Parathyroid adenoma (tissue), 2 donors: Measurements from ENCODE around the gene SIGMAR1.

Source experiments
- H2AFZ ChIP-seq: fragments of 300-600 bp; sonication (generic); one replicate; pipeline ENCODE4 v1.7.0; 2017; ENCODE audit warnings: antibody characterized with exemption, mild to moderate bottlenecking
- H3K27ac ChIP-seq: fragments of 300-600 bp; sonication (generic); one replicate; pipeline ENCODE4 v1.7.0; 2017
- H3K27me3 ChIP-seq: fragments of 300-600 bp; sonication (generic); one replicate; pipeline ENCODE4 v1.7.0; 2017; ENCODE audit warnings: low read length; ENCODE audit not compliant: control insufficient read depth, insufficient read depth
- H3K36me3 ChIP-seq: fragments of 300-600 bp; sonication (generic); one replicate; pipeline ENCODE4 v1.7.0; 2017; ENCODE audit warnings: low read length; ENCODE audit not compliant: control insufficient read depth, insufficient read depth
- H3K4me1 ChIP-seq: fragments of 300-600 bp; sonication (generic); one replicate; pipeline ENCODE4 v1.7.0; 2017; ENCODE audit warnings: control low read depth
- H3K4me2 ChIP-seq: fragments of 300-600 bp; sonication (generic); one replicate; pipeline ENCODE4 v1.7.0; 2017; ENCODE audit warnings: low read length
- H3K4me3 ChIP-seq: fragments of 300-600 bp; sonication (generic); one replicate; pipeline ENCODE4 v1.7.0; 2017; ENCODE audit warnings: low read depth, low read length
- H3K79me2 ChIP-seq: fragments of 300-600 bp; sonication (generic); one replicate; pipeline ENCODE4 v1.7.0; 2017; ENCODE audit warnings: control low read depth
- H3K9ac ChIP-seq: fragments of 300-600 bp; sonication (generic); one replicate; pipeline ENCODE4 v1.7.0; 2017; ENCODE audit warnings: mild to moderate bottlenecking
- H3K9me3 ChIP-seq: fragments of 300-600 bp; sonication (generic); one replicate; pipeline ENCODE4 v1.7.0; 2017; ENCODE audit warnings: low read length; ENCODE audit not compliant: control insufficient read depth
- CTCF ChIP-seq: fragments of 300-600 bp; sonication (generic); IDR thresholded peaks from one replicate; pipeline ENCODE4 v1.7.0; 2017; ENCODE audit warnings: antibody characterized with exemption, mild to moderate bottlenecking
- donor health status: primary hyperparathyroidism.

SIGMAR1 gene

GRCh38 chr9:34589636-34590380 lies 47.8 kb downstream of the SIGMAR1 start, which contains the start of gene CNTFR:
Gene CNTFR, minus strand, starts transcription at chr9:34589724. Its CDS starts 20,743 bp downstream, at chr9:34568981.
- H3K36me3 ChIP-seq = no peaks in the 10 kb centered on the region
- H3K4me3 ChIP-seq = no peak within 1 kb of the TSS
- no peaks in the 10 kb centered on the region for H3K79me2 ChIP-seq
- H2AFZ ChIP-seq = peak within 1 kb of the TSS; percentile 50
- H3K4me2 ChIP-seq = peak within 1 kb of the TSS; percentile 65
- no peak for TF ChIP-seq CTCF
- no peak within 1 kb of the TSS for H3K27ac ChIP-seq
- no peak within 1 kb of the TSS for H3K9ac ChIP-seq
- H3K4me1 ChIP-seq = no peaks in the 10 kb centered on the region
- H3K27me3 ChIP-seq = peaks cover 5% of the 10 kb centered on the region
- no peaks in the 10 kb centered on the region for H3K9me3 ChIP-seq

- H3K9me3 ChIP-seq = no peaks in the 10 kb centered on the region
- no peak for TF ChIP-seq CTCF
- peaks cover 5% of the 10 kb centered on the region for H3K27me3 ChIP-seq
- H3K79me2 ChIP-seq = no peaks in the 10 kb centered on the region
- H3K4me1 ChIP-seq = no peaks in the 10 kb centered on the region
- no peak overlapping the region for H3K4me3 ChIP-seq
- no peak overlapping the region for H3K27ac ChIP-seq
- H2AFZ ChIP-seq = no peak overlapping the region
- H3K4me2 ChIP-seq = peak overlapping the region; percentile 2
- H3K9ac ChIP-seq = no peak overlapping the region
- no peaks in the 10 kb centered on the region for H3K36me3 ChIP-seq
These were observed 48.6 kb downstream of the SIGMAR1 start for GRCh38 chr9:34588671-34589635.

GRCh38 chr9:34587271-34587670 lies 50.3 kb downstream of the SIGMAR1 start:
- TF ChIP-seq CTCF = no peak
- H2AFZ ChIP-seq = no peak overlapping the region
- H3K9me3 ChIP-seq = no peaks in the 10 kb centered on the region
- H3K27me3 ChIP-seq = peaks cover 5% of the 10 kb centered on the region
- H3K27ac ChIP-seq = no peak overlapping the region
- no peaks in the 10 kb centered on the region for H3K4me1 ChIP-seq
- H3K79me2 ChIP-seq = no peaks in the 10 kb centered on the region
- no peak overlapping the region for H3K9ac ChIP-seq
- H3K4me3 ChIP-seq = no peak overlapping the region
- no peaks in the 10 kb centered on the region for H3K36me3 ChIP-seq
- H3K4me2 ChIP-seq = no peak overlapping the region

GRCh38 chr9:34585946-34586669 lies 51.5 kb downstream of the SIGMAR1 start:
- no peak overlapping the region for H3K27ac ChIP-seq
- no peak overlapping the region for H3K4me3 ChIP-seq
- no peaks in the 10 kb centered on the region for H3K79me2 ChIP-seq
- H3K36me3 ChIP-seq = no peaks in the 10 kb centered on the region
- H3K27me3 ChIP-seq = peaks cover 5% of the 10 kb centered on the region
- H3K9me3 ChIP-seq = no peaks in the 10 kb centered on the region
- H3K4me2 ChIP-seq = no peak overlapping the region
- no peak overlapping the region for H2AFZ ChIP-seq
- no peaks in the 10 kb centered on the region for H3K4me1 ChIP-seq
- no peak for TF ChIP-seq CTCF
- no peak overlapping the region for H3K9ac ChIP-seq
